HG03103 (cell line): ENCODE results near the gene UBL3.

Experiments
- ATAC-seq: cut with Tn5 transposase; IDR thresholded peaks from one replicate; pipeline ENCODE4 v1.9.1; 2021; ENCODE audit warnings: low read depth; ENCODE audit not compliant: unreplicated experiment

Gene UBL3

GRCh38 chr13:29761815-29762214 is 88.6 kb downstream of the UBL3 start:
- ATAC-seq: no peak

DNA sequence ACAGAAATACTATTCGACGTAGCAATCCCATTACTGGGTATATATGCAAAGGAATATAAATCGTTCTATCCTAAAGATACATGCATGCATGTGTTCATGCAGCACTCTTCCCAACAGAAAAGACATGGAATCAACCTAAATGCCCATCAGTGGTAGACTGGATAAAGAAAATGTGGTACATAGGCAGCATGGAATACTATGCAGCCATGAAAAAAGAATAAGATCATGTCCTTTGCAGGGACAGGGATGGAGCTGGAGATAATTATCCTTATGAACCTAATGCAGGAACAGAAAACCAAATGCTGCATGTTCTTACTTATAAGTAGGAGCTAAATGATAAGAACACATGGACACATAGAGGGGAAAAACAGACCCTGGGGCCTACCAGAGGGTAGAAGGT is 89.3 kb downstream of the UBL3 start:
- no peak for ATAC-seq

DNA sequence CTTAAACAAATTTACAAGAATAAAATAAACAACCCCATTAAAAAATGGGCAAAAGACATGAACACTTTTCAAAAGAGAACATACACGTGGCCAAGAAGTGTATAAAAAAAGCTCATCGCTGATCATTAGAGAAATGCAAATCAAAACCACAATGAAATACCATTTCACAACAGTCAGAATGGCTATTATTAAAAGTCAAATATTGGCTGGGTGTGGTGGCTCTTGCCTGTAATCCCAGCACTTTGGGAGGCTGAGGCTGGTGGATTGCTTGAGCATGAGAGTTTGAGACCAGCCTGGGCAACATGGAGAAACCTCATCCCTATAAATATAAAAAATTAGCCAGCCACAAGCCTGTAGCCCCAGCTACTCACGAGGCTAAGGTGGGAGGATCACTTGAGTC is 89.9 kb downstream of the UBL3 start:
- ATAC-seq: no peak

DNA sequence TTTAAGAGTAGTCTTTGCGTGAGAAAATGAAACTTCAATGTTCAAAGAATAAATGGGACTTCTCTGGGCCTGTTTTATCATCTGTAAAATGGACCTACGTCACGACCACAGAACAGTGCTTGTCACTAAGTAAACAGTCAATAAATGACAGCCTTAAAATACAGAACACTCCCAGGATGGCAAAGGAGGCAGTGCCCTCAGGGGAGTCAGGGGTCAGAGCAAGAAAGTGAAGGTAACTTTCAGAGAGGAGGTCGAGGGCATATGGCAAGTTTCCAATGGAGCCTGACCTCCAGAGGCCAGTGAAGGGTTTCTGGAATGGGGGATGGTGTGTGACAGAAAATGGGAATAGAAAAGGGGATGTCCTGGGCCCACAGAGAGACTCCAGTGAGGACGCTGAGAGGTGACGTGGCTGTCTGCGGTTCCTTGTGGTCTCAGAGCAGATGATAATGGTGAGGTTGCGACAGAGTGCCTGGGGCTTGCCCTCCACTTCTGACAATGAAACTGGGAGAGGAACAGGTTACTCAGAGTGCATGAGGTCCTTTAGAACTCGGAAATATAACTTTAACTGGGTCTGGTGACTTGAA is 91.8 kb downstream of the UBL3 start:
- ATAC-seq: peak; percentile 96

DNA sequence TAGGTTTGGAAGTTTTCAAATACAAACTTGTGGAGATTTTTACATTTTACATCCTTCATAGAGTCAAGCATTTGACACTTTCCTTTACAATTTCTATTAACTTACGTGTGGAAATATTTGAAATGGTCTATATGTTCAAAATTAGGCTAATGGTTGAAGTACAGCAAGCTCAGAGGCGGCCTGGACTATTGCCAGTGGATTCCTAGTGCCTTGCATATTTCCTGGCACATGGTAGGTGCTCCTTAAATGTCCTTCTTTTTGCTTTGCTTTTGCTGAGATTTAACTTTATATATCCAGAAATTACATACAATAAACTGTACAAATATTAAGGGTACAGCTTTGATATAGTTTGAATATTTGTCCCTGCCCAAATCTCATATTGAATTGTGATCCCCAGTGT is 93.9 kb downstream of the UBL3 start:
- no peak for ATAC-seq

GRCh38 chr13:29754473-29754806 is 96.0 kb downstream of the UBL3 start:
- ATAC-seq: no peak

- no peak for ATAC-seq
These were observed 96.6 kb downstream of the UBL3 start for GRCh38 chr13:29753618-29754472.

DNA sequence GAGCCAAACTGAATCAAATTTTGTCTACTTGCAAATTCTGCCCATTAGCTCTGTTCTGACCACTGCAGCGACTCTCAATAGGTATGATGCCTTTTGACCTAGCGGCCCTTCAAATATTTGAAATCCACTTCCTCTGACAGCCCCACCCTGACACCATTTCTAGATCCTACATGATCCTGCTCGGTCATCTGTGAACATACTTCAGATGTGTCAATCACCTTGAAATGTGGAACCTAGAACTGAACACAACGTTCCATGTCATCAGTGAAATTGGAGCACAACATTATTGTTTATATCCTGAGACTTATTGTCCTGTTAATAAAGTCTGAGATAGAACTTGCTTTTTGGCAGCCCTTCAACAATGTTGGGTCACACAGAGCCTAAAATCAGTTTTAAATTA is 98.2 kb downstream of the UBL3 start:
- ATAC-seq: no peak

GRCh38 chr13:29750183-29750530 is 100.3 kb downstream of the UBL3 start:
- ATAC-seq: no peak

GRCh38 chr13:29749401-29750182 is 100.8 kb downstream of the UBL3 start:
- ATAC-seq: no peak

- no peak for ATAC-seq
These were observed 102.3 kb downstream of the UBL3 start for GRCh38 chr13:29748097-29748496.

GRCh38 chr13:29746148-29746677 is 104.2 kb downstream of the UBL3 start:
- ATAC-seq: no peak

DNA sequence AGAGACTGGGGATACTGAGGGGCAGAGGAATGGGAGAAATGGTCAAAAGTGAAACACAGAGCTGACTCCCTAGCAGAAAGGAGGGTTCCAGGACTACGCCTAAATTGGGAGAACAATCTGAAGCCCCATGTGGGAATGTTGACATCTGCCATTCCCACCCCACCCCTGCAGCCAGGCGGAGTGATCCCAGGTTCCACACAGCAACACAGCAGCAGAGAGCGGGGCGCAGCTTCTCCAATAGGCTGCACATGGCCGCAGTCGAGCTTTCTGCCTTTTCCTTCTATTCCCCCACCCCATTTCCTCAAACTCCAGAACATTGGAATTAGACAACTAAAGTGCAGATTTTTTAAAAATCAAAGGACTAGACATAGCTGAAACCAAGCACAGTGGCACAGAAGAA is 104.7 kb downstream of the UBL3 start:
- no peak for ATAC-seq

- no peak for ATAC-seq
These were observed 107.1 kb downstream of the UBL3 start for GRCh38 chr13:29743201-29743786.

- no peak for ATAC-seq
These were observed 109.5 kb downstream of the UBL3 start for GRCh38 chr13:29740961-29741360.

GRCh38 chr13:29737061-29737460 is 113.4 kb downstream of the UBL3 start:
- no peak for ATAC-seq

GRCh38 chr13:29733147-29733611 is 117.2 kb downstream of the UBL3 start:
- ATAC-seq: no peak

DNA sequence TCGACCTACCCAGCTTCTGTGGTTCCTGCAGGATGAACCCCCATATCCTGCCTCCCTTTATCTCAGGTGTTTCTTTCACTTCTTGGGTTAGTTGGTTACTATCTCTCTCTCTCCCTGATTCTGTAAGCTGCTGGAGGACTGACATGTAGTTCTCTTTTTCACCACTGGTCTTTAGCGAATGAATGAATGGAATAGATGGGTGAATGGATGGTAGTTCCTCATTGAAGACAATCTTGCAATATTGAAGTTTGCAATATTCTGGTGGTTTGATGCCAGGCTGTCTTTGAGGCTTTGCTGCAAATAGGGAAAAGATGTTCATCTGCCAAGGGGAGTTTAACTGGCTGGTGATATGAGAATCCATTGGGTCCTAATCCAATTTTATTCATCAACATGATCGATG is 120.2 kb downstream of the UBL3 start:
- no peak for ATAC-seq

DNA sequence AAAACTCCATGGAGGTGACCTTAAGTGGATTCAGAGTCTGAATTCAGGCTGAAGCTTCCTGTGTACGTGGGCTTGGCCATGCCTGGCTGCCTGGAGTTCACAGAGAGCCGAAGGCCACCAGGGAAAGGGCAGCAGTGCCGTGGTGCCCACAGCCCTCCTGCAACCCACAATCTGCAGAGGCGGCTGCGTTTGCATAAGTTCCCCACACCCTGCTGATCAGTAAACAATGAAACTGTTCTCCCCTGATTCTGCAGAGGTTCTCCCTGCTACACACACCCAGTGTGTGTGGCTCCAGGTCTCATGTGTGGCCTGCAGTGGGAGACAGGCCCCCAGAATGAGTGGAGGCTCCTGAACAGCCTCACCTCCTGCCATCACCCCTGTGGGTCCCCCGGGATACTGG is 128.0 kb downstream of the UBL3 start:
- no peak for ATAC-seq

DNA sequence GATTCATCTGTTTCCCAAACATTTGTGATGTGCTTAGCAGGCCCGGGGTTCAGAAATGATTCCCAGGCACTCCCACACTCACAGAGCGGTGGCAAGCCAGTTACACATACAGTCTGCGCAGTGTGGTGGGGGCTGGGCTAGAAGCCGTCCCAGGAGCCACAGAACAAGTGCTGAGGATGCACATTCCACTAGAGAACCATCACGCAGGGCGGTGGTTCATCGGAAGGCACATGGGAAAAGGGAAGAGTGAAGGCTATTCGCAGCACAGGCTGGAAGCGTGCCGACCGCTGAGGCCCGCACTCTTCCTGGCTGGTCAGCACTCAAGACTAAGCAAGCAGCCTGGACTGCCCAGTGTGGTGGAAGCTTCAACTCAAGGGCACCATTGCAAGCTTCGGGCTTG is 128.7 kb downstream of the UBL3 start:
- no peak for ATAC-seq

GRCh38 chr13:29718694-29719093 is 131.7 kb downstream of the UBL3 start:
- ATAC-seq: no peak
